NCI-H187 (cell line): Measurements from ENCODE around the gene FAM161A.
"Not testable (repeated sequence)": the region's sequence is repeated elsewhere in the genome, so short reads cannot be mapped to it uniquely, and the experiment has no call there.

Experiments used
- DNase-seq, 2 experiments: peaks; one replicate each; lab custom pipeline; 2025; lab: John Stamatoyannopoulos, UW

FAM161A gene

GRCh38 chr2:61834893-61835292, 19.0 kb downstream of the FAM161A start:
- no peak for DNase-seq

DNA sequence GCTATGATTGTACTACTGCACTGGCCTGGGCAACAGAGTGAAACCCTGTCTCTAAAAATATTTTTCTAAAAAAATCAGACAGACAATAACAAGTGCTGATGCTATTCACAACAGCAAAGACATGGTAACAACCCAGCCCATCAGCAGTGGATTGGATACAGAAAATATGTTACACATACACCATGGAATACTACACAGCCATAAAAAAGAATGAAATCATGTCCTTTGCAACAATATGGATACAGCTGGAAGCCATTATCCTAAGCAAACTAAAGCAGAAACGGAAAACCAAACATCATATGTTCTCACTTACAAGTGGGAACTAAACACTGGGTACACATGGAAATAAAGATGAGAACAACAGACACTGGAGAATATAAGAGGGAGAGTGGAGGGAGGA, 19.9 kb downstream of the FAM161A start:
- no peak for DNase-seq

DNA sequence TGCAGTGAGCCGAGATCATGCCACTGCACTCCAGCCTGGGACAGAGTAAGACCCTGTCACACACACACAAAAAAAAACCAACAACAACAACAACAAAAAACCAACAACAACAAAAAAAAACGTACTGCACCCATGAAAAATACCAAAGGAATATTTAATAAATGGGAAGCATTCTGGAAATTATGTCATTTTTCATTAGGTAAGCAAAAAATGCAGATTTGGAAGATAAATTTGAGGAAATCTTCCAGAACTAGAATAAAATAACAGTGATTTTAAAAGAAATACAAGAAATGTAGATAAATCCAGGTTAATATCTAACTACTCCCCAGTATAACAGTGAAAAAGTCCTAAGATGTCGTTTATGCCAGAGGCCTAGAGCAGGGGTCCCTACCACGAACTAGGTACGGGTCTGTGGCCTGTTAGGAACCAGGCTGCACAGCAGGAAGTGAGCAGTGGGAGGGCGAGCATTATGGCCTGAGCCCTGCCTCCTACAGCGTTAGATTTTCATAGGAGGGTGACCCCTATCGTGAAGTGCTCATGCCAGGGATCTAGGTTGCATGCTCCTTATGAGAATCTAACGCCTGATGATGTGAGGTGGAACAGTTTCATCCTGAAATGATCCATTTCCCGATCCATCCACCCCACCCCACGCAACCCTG, 21.5 kb downstream of the FAM161A start:
- DNase-seq = no peak

GRCh38 chr2:61822255-61822654, 31.6 kb downstream of the FAM161A start:
- DNase-seq = no peak

GRCh38 chr2:61816480-61817355, 37.1 kb downstream of the FAM161A start:
- DNase-seq = no peak

GRCh38 chr2:61814539-61815160, 39.2 kb downstream of the FAM161A start:
- DNase-seq = no peak

- not testable (repeated sequence) for DNase-seq
Measured at GRCh38 chr2:61813314-61813713, 40.5 kb downstream of the FAM161A start.

DNA sequence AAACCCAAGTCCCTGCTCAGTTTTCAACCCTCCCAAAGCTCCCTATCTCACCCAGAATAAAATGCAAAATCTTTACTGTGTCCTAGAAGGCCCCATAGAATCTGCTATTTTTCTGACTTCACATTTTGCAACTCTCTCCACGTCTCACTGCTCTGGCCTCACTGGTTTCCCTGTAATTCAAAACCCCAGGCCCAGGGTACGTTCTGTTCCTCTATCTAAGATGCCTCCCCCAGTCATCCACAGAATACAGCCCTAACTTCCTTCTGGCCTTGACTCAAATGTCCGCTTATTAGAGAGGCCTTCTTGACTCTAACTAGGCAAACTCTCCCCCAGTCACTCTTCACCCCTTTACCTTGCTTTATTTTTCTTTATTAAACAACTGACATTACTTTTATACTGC, 42.0 kb downstream of the FAM161A start:
- DNase-seq = no peak

GRCh38 chr2:61810203-61810602, 43.7 kb downstream of the FAM161A start:
- not testable (repeated sequence) for DNase-seq

- DNase-seq = not testable (repeated sequence)
Measured at GRCh38 chr2:61808693-61809092, 45.2 kb downstream of the FAM161A start.

- DNase-seq = no peak
Measured at GRCh38 chr2:61807036-61807757, 46.7 kb downstream of the FAM161A start.

DNA sequence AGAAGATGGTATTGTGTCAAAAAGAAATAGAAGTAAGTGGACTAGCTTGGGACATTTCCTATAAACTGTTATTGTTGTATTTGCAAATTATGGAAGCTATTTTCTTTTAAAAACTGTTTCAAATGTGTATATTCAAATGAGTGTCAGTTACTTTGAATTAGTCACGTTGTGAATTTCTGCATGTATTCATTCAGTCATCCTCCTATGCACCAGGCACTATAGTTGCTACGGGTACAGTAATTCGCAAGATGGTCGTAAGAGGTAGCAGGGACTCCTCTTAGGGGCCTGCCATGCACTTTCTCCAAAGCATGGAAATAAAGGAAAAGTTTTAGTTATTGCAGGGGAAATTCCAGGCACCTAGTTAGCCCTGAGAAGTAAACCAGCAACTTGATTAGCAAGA, 51.3 kb downstream of the FAM161A start:
- no peak for DNase-seq

DNA sequence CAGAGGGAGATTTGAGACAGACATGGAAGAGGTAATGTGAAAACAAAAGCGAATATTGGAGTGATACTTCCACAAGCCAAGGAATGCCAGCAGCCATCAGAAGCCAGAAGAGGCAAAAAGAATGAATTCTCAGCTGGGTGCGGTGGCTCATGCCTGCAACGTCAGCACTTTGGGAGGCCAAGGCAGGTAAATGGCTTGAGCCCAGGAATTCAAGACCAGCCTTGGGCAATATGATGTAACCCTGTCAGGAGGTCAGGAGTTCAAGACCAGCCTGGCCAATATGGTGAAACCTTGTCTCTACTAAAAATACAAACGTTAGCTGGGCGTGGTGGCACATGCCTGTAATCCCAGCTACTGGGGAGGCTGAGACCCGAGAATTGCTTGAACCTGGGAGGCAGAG, 54.8 kb downstream of the FAM161A start:
- no peak for DNase-seq

- DNase-seq = not testable (repeated sequence)
Measured at GRCh38 chr2:61797446-61797845, 56.4 kb downstream of the FAM161A start.

- no peak for DNase-seq
Measured at GRCh38 chr2:61795408-61795807, 58.5 kb downstream of the FAM161A start.

DNA sequence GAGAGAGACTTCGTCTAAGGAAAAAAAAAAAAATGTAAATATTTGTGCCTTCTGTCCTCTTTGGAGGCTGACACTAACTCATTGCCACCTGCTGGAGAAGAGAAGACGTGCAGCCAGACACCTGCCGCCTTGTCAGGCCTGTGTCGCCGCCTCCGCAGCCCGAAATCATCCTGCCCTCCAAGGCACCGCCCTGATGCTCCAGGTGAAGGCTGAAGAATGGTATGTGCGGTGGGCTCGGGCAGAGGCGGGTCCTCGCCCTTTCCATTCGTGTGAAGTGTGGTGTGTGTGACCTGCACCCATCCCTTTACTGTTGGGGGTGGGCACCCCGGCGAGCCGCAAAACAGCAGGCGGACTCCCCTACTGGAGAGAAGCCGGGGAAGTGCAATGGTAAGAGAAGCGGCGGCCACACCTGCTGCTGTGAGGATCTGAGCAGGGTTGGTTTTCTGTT, 60.4 kb downstream of the FAM161A start:
- DNase-seq = peak; percentile 53 to 70

- DNase-seq = no peak
Measured at GRCh38 chr2:61792355-61792890, 61.4 kb downstream of the FAM161A start.

DNA sequence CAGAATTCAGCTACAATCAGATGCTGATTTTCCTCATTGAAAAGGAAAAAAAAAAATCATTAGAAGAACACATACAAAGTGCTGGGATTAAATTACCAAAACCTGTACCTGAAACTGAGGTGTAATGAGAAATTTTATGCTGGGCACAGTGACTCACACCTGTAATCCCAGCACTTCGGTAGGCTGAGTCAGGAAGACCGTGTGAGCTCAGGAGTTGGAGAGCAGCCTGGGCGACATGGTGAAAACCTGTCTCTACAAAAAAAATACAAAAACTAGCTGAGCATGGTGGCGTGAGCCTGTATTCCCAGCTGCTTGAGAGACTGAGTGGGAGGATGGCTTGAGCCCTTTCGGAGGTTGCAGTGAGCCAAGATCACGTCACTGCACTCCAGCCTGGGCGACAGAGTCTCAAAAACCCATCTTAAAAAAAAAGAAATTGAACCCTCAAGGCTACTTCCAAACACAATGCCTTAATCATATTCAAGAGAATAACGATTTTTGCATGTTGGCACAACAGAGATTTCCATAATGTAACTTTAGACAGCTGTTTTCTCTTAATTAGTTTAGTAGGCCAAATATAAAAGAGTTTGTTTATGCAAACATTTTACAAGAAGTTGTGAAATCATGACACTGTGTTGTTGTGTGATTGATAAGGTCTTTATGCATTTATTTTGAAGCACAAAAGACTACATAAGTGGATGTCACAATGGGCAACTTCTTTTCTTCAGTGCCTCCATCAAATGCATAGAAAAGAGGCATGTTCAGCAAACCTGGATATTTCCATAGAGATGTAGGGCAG, 63.9 kb downstream of the FAM161A start:
- DNase-seq = no peak

- DNase-seq = no peak
Measured at GRCh38 chr2:61787941-61788563, 65.8 kb downstream of the FAM161A start.

GRCh38 chr2:61786876-61787275, 67.0 kb downstream of the FAM161A start:
- no peak for DNase-seq

DNA sequence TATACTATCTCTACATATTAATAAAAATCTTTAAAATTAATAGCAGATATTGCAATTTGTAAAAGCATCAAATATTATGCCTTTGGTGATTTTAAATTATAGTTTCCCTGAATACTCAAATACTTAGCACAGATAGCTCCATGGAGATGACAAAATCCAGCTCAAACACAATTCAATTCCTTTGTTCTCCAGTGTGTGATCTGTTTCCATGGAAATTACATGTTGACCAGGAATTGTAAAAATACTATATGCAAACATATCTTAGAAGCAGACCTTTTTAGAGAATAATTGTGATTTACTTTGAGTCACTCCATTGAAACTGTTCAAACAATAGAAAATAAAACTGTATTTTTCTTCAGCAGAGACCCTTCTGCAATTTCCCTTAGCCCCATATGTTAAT, 68.3 kb downstream of the FAM161A start:
- no peak for DNase-seq
